ENCODE data around the gene SPSB2.

GRCh38 chr12:6834254-6834653, 38.8 kb downstream of the SPSB2 start:
- TF ChIP-seq EZH2phosphoT487 (IDR thresholded peaks at IDR 0.05; ENCODE audit: insufficient read depth, low read depth) (no peak), EZH2 (IDR thresholded peaks at IDR 0.05; ENCODE audit: insufficient read depth, poor library complexity, severe bottlenecking) (no peak)

Data from GM23248 (cell line).